ENCODE data around the gene LRP1B.

LRP1B gene

DNA sequence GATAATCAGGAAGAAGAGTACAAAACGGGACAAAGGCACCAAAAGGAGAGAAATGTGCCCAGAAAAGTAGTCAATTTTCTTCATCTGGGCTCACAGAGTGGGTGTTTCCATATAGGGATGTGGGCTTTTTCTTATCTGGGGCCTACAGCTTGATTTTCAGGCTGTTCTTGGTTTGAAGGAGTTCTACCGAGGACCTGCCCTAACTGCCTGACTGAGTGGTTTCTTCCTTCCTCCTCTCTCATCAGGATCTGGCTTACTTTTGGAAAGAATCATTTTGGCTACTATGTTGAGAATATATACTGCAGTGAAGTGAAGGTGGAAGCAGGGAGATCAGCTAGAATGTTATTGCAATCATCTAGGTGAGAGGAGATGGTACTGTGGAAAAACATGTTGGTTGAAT is 316.7 kb downstream of the LRP1B start:
- TF ChIP-seq, protein P1, sequence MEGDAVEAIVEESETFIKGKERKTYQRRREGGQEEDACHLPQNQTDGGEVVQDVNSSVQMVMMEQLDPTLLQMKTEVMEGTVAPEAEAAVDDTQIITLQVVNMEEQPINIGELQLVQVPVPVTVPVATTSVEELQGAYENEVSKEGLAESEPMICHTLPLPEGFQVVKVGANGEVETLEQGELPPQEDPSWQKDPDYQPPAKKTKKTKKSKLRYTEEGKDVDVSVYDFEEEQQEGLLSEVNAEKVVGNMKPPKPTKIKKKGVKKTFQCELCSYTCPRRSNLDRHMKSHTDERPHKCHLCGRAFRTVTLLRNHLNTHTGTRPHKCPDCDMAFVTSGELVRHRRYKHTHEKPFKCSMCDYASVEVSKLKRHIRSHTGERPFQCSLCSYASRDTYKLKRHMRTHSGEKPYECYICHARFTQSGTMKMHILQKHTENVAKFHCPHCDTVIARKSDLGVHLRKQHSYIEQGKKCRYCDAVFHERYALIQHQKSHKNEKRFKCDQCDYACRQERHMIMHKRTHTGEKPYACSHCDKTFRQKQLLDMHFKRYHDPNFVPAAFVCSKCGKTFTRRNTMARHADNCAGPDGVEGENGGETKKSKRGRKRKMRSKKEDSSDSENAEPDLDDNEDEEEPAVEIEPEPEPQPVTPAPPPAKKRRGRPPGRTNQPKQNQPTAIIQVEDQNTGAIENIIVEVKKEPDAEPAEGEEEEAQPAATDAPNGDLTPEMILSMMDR (conservative IDR thresholded peaks at IDR 0.05; ENCODE audit: low read depth, low read length), result no peak
- no peak overlapping the region for H3K4me3 ChIP-seq (ENCODE audit: low read length)
- no peak for DNase-seq (ENCODE audit: low read depth)

GRCh38 chr2:141810148-141810547 is 320.7 kb downstream of the LRP1B start:
- no peak overlapping the region for H3K4me3 ChIP-seq (ENCODE audit: low read length)
- no peak for DNase-seq (ENCODE audit: low read depth)
- TF ChIP-seq, protein P1 (conservative IDR thresholded peaks at IDR 0.05; ENCODE audit: low read depth, low read length), result no peak

DNA sequence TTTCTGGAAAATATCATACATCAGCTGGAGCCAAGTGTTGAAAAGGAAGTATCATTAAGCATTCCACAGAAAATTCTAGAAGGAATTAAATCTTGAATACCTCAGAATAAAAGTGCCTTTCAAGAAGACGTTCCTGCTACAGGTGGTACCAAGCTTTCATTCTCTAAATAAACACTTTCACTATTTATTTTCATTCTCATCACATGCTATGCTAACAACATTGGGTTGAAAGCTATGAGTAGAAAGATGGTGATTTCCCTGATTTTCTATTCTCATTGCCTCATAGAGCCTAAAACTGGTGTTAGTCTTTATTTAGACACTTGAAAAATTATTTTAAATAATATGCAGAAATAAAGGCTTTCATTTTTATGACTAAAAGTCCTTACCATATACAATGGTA is 324.7 kb downstream of the LRP1B start:
- no peak for DNase-seq (ENCODE audit: low read depth)
- no peak overlapping the region for H3K4me3 ChIP-seq (ENCODE audit: low read length)
- TF ChIP-seq, protein P1 (conservative IDR thresholded peaks at IDR 0.05; ENCODE audit: low read depth, low read length), result no peak

DNA sequence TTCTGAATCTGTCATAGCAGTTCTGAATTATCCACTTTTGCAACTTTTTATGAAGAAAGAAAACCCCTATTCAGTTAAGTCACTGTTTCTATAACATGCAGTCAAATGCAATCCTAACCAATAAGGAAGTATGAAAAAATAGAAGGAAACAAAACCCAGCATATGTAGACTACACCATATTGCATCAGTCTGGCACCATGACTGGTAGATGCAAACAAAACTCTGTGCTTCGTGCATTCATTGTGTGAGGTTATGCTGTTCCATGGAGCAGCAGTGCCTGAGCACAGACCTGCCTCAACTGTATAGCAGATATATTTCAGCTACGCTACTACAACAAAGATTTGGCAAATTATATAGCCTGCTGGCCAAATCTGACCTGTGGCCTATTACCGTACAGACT is 325.5 kb downstream of the LRP1B start:
- TF ChIP-seq, protein P1 (conservative IDR thresholded peaks at IDR 0.05; ENCODE audit: low read depth, low read length), result no peak
- DNase-seq (ENCODE audit: low read depth), result no peak
- no peak overlapping the region for H3K4me3 ChIP-seq (ENCODE audit: low read length)

GRCh38 chr2:141796449-141796848 is 334.4 kb downstream of the LRP1B start:
- TF ChIP-seq, protein P1 (conservative IDR thresholded peaks at IDR 0.05; ENCODE audit: low read depth, low read length), result no peak
- no peak overlapping the region for H3K4me3 ChIP-seq (ENCODE audit: low read length)
- no peak for DNase-seq (ENCODE audit: low read depth)

DNA sequence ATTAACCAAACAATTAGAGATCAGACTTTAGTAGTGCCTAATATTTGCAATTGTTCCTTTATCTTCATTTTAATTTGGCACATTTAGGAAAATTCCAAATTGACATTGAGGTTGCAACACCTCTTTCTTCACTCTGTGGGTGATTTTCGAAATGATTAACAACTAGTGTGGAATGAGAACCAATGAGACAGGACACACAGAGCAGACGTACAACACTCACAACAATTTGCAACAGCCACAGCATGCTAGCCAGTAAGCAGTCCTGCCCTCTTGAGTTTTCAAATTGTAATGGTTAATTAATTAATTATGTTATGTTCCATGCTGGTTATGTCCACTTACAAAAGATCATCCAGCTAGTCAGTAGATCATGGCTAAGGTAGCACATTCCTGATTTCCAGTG is 339.3 kb downstream of the LRP1B start:
- no peak for DNase-seq (ENCODE audit: low read depth)
- no peak overlapping the region for H3K4me3 ChIP-seq (ENCODE audit: low read length)
- TF ChIP-seq, protein P1 (conservative IDR thresholded peaks at IDR 0.05; ENCODE audit: low read depth, low read length), result no peak

DNA sequence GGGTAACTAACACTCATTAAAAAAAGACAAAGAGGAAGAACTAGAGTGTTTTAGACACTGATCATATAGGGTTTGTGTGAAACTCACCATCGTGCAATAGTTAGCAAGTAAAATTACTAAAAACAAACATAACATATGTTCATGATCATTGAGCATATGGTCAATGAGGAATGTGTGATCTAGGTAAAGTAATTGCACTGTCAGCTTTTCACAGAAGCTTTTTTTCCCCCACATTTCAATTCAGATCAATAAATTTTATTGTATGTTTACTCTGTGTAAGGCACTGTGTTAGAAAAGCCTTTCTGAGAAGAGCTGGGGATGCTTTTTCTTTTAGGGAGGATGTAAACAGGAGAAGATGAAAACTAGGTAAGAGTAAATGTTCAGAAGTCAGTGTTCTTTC is 348.2 kb downstream of the LRP1B start:
- H3K4me3 ChIP-seq (ENCODE audit: low read length), result no peak overlapping the region
- TF ChIP-seq, protein P1 (conservative IDR thresholded peaks at IDR 0.05; ENCODE audit: low read depth, low read length), result no peak
- no peak for DNase-seq (ENCODE audit: low read depth)
